Natural killer cell (primary cell): ENCODE measurements around the gene RIC1. TPM values are rescaled to one million over a fixed set of nuclear protein-coding genes. Genes with fewer than 3 reads are reported as not detected.

Experiments
- ATAC-seq, 3 donors: fragments of 150-1000 bp in 2 of 3; fragments of 200-7000 bp in 1 of 3; cut with Tn5 transposase; 1 replicate in 1 of 3; 2 replicates in 2 of 3; pipeline ENCODE4 v1.10.0; 2021; ENCODE audit warnings: mild to moderate bottlenecking in 2 of 3, moderate library complexity in 2 of 3
- DNase-seq, 2 donors: peaks; one replicate each; pipeline versions ENCODE4 v3.0.0 to v3.0.0-alpha.2; 2013 to 2021; ENCODE audit warnings: mixed read lengths in 1 of 2
- H3K27ac ChIP-seq: one replicate; pipeline ENCODE4 v1.5.1; 2013; ENCODE audit warnings: mild to moderate bottlenecking, low read length
- H3K27me3 ChIP-seq: one replicate; pipeline ENCODE4 v1.6.1; 2013; ENCODE audit warnings: low read length; ENCODE audit not compliant: control insufficient read depth, insufficient read depth
- H3K36me3 ChIP-seq: one replicate; pipeline ENCODE4 v1.6.1; 2013; ENCODE audit warnings: low read length; ENCODE audit not compliant: control insufficient read depth, insufficient read depth
- H3K4me1 ChIP-seq: one replicate; pipeline ENCODE4 v1.6.1; 2013; ENCODE audit warnings: low read length; ENCODE audit not compliant: control insufficient read depth, insufficient read depth
- H3K4me3 ChIP-seq: one replicate; pipeline ENCODE4 v1.5.1; 2013; ENCODE audit warnings: low read length
- H3K9me3 ChIP-seq: one replicate; pipeline ENCODE4 v1.6.1; 2013; ENCODE audit warnings: low read length; ENCODE audit not compliant: control insufficient read depth, insufficient read depth
- H3K27ac Mint-ChIP-seq, 2 donors: one replicate each; pipeline ENCODE4 v1.8.0; 2022; ENCODE audit warnings: mild to moderate bottlenecking in 2 of 2, mixed read lengths in 2 of 2, moderate library complexity in 1 of 2
- H3K27me3 Mint-ChIP-seq, 2 donors: one replicate each; pipeline ENCODE4 v1.8.0; 2022; ENCODE audit warnings: low read depth in 2 of 2, mixed read lengths in 2 of 2
- H3K36me3 Mint-ChIP-seq: one replicate; pipeline ENCODE4 v1.8.0; 2022; ENCODE audit warnings: mixed read lengths
- H3K4me1 Mint-ChIP-seq, 2 donors: one replicate each; pipeline ENCODE4 v1.8.0; 2022; ENCODE audit warnings: mixed read lengths in 2 of 2
- H3K4me3 Mint-ChIP-seq: one replicate; pipeline ENCODE4 v1.8.0; 2022; ENCODE audit warnings: mild to moderate bottlenecking, moderate library complexity, mixed read lengths
- H3K9me3 Mint-ChIP-seq, 2 donors: one replicate each; pipeline ENCODE4 v1.8.0; 2022; ENCODE audit warnings: mixed read lengths in 2 of 2
- WGBS: methylation state at CpG from one replicate; pipeline ENCODE4 v1.1.7; 2013; ENCODE audit warnings: missing lambda C conversion rate; ENCODE audit not compliant: insufficient coverage; 5-methylcytosine and 5-hydroxymethylcytosine counted together
- intact Hi-C: fragments of 100-400 bp; cut with micrococcal nuclease; formaldehyde crosslinking; loops from one replicate; pipeline ENCODE4 v1.14.2; 2022
- total RNA-seq, 4 donors: library from RNA; stranded (reverse); fragments of 120-200 nt in 1 of 4; gene quantifications; one replicate each; pipeline versions ENCODE4 v1.2.3 to v1.2.4, GENCODE V29; 2013 to 2022
- TF ChIP-seq, protein P1 (sequence below): fragments of 200-600 bp; IDR thresholded peaks from one replicate; pipeline ENCODE4 v1.8.0; 2022; ENCODE audit warnings: antibody characterized with exemption

Gene RIC1
- total RNA-seq, 3 donors from 2014 or later (not counting 1 experiment from before 2014, with no cell fraction given), result 23.5 to 33.9 (median 31.8) TPM

DNA sequence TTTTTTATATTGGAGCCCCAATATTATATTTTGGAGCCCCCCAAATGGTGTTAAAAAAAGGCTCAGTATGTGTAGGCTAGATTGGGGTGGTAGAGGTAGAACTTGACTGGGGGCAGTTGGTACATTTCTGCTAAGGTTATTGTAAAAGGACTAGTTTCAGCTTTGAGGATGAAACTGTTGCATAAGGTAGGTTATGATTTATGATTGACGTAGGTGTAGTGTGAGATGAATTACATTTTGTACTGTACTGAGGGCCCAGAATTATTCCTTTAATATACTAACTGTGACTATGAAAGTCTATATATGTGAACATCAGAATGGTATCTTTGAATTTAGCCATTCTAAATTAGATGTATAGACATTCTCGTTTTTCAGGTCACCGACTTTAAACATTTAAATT, 3.6 kb downstream of the RIC1 start:
- WGBS, result 90% methylated on average over 2 of the region's 3 CpGs
- Histone ChIP-seq H3K4me1 (peaks cover 4% of the 10 kb centered on the region), H3K9me3 (peaks cover 3% of the 10 kb centered on the region), H3K27me3 (no peaks in the 10 kb centered on the region), H3K27ac (no peak overlapping the region), H3K4me3 (no peak overlapping the region), H3K36me3 (no peaks in the 10 kb centered on the region)
- TF ChIP-seq, protein P1, sequence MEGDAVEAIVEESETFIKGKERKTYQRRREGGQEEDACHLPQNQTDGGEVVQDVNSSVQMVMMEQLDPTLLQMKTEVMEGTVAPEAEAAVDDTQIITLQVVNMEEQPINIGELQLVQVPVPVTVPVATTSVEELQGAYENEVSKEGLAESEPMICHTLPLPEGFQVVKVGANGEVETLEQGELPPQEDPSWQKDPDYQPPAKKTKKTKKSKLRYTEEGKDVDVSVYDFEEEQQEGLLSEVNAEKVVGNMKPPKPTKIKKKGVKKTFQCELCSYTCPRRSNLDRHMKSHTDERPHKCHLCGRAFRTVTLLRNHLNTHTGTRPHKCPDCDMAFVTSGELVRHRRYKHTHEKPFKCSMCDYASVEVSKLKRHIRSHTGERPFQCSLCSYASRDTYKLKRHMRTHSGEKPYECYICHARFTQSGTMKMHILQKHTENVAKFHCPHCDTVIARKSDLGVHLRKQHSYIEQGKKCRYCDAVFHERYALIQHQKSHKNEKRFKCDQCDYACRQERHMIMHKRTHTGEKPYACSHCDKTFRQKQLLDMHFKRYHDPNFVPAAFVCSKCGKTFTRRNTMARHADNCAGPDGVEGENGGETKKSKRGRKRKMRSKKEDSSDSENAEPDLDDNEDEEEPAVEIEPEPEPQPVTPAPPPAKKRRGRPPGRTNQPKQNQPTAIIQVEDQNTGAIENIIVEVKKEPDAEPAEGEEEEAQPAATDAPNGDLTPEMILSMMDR, result no peak
- no peak for DNase-seq
- Mint-ChIP-seq H3K4me3 (no peak overlapping the region), H3K27me3 (no peaks in the 10 kb centered on the region), H3K4me1 (peaks cover 50 to 59% of the 10 kb centered on the region in 2 donors), H3K27ac (peak overlapping the region in 1 of 2 donors; percentile 4), H3K9me3 (peaks cover 4 to 7% of the 10 kb centered on the region in 2 donors), H3K36me3 (peaks cover 2% of the 10 kb centered on the region)
- intact Hi-C loops, result no loop called here
- no peak for ATAC-seq

DNA sequence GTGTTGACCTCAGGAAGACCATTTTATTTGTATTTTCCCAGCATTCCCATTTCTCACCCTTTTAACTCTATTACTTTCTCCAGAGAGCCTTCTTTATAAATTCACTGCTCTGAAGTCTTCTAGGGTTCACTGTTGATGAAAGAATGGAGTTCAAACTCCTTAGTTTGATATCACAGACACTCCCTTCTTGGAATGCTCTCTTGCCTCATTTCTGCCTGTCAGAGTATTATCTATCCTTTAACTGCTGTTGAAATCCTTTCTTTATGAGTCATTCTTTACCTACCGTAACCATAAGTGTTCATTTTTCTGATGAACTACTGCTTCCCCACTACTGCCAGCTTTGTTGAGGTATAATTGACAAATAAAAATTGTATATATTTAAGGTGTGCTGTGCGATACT, 4.3 kb downstream of the RIC1 start:
- ATAC-seq (no peak), DNase-seq (no peak)
- no peak overlapping the region for H3K27ac Mint-ChIP-seq
- Histone ChIP-seq H3K9me3 (peaks cover 3% of the 10 kb centered on the region), H3K36me3 (no peaks in the 10 kb centered on the region), H3K4me3 (no peak overlapping the region), H3K4me1 (no peaks in the 10 kb centered on the region), H3K27ac (no peak overlapping the region), H3K27me3 (no peaks in the 10 kb centered on the region)
- H3K4me1 Mint-ChIP-seq, result peaks cover 47 to 59% of the 10 kb centered on the region in 2 donors
- H3K36me3 Mint-ChIP-seq, result peaks cover 9% of the 10 kb centered on the region
- TF ChIP-seq, protein P1, result no peak
- WGBS, result no CpG with 5 or more reads among the region's 2 CpGs
- no peaks in the 10 kb centered on the region for H3K27me3 Mint-ChIP-seq
- intact Hi-C loops, result no loop called here
- H3K4me3 Mint-ChIP-seq, result no peak overlapping the region
- peaks cover 5 to 10% of the 10 kb centered on the region in 2 donors for H3K9me3 Mint-ChIP-seq

DNA sequence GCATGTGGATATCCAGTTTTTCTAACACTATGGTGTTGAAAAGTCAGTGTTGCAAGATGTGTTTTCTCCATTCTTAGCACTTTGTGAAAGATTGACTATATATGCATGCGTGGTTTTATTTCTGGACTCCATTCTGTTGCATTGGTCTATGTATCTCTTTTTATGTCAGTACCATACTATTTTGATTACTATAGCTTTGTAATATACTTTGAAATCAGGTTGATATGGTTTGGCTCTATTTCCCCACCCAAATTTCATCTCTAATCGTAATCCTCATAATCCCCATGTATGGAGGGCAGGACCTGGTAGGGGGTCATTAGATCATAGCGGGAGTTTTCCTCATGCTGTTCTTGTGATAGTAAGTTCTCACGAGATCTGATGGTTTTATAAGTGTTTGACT, 6.5 kb downstream of the RIC1 start:
- Mint-ChIP-seq H3K27me3 (no peaks in the 10 kb centered on the region), H3K4me1 (peaks cover 51% of the 10 kb centered on the region in 2 donors), H3K36me3 (peaks cover 31% of the 10 kb centered on the region), H3K4me3 (no peak overlapping the region), H3K27ac (no peak overlapping the region), H3K9me3 (peaks cover 12 to 26% of the 10 kb centered on the region in 2 donors)
- no peaks in the 10 kb centered on the region for H3K4me1 ChIP-seq
- no peak overlapping the region for H3K27ac ChIP-seq
- no peaks in the 10 kb centered on the region for H3K27me3 ChIP-seq
- 93% methylated on average over 2 of the region's 4 CpGs for WGBS
- peaks cover 7% of the 10 kb centered on the region for H3K9me3 ChIP-seq
- intact Hi-C loops, result no loop called here
- H3K36me3 ChIP-seq, result no peaks in the 10 kb centered on the region
- TF ChIP-seq, protein P1, result no peak
- no peak for DNase-seq
- no peak overlapping the region for H3K4me3 ChIP-seq
- no peak for ATAC-seq

DNA sequence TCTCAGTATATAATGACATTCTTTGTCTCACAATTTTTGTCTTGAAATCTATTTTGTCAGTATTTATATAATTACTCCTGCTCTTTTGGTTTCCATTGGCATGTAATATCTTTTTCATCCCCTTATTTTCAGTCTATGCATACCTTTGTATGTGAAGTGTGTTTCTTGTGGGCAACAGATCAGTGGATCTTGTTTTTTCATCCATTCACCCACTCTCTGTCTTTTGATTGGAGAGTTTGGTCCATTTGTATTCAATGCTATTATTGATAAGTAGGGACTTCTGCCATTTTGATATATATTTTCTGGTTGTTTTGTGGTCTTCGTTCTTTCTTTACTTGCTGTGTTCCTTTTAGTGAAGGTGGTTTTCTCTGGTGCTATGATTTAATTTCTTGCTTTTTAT, 10.9 kb downstream of the RIC1 start:
- peaks cover 12 to 26% of the 10 kb centered on the region in 2 donors for H3K9me3 Mint-ChIP-seq
- TF ChIP-seq, protein P1, result no peak
- Histone ChIP-seq H3K4me3 (no peak overlapping the region), H3K27ac (no peak overlapping the region), H3K9me3 (peaks cover 7% of the 10 kb centered on the region), H3K36me3 (no peaks in the 10 kb centered on the region), H3K27me3 (no peaks in the 10 kb centered on the region), H3K4me1 (no peaks in the 10 kb centered on the region)
- H3K4me1 Mint-ChIP-seq, result peaks cover 34 to 39% of the 10 kb centered on the region in 2 donors
- intact Hi-C loops, result loop anchor here (10.0 kb wide), 1 partner anchor 55 kb away; no protein-coding TSS in a partner anchor
- ATAC-seq (no peak), DNase-seq (no peak)
- no peak overlapping the region for H3K4me3 Mint-ChIP-seq
- H3K27ac Mint-ChIP-seq, result no peak overlapping the region
- H3K36me3 Mint-ChIP-seq, result peaks cover 44% of the 10 kb centered on the region
- H3K27me3 Mint-ChIP-seq, result no peaks in the 10 kb centered on the region
- WGBS, result 93% methylated on average over 1 of the region's 1 CpG
